Peyer's patch (tissue), 4 donors: Measurements from ENCODE around the gene MED16.

Experiments used
- CTCF ChIP-seq, 6 experiments: fragments of 450-650 bp in 4 of 6; fragments of 200-600 bp in 2 of 6; sonication (generic) in 1 of 6; IDR thresholded peaks; one replicate each; pipeline ENCODE4 v1.5.1; 2017 to 2019; ENCODE audit warnings: antibody characterized with exemption in 6 of 6, mild to moderate bottlenecking in 3 of 6, moderate library complexity in 1 of 6
- POLR2A ChIP-seq, 2 donors: fragments of 450-650 bp; IDR thresholded peaks; one replicate each; pipeline ENCODE4 v1.5.1; 2017; ENCODE audit warnings: antibody characterized with exemption in 2 of 2, mild to moderate bottlenecking in 2 of 2, moderate library complexity in 2 of 2

GRCh38 chr19:883661-884211, 9.3 kb downstream of the MED16 start:
- no peak for TF ChIP-seq CTCF (IDR thresholded peaks at IDR 0.05)
- TF ChIP-seq POLR2A (IDR thresholded peaks at IDR 0.05), result no peak
